ENCODE results near the gene KDM4C.

DNA sequence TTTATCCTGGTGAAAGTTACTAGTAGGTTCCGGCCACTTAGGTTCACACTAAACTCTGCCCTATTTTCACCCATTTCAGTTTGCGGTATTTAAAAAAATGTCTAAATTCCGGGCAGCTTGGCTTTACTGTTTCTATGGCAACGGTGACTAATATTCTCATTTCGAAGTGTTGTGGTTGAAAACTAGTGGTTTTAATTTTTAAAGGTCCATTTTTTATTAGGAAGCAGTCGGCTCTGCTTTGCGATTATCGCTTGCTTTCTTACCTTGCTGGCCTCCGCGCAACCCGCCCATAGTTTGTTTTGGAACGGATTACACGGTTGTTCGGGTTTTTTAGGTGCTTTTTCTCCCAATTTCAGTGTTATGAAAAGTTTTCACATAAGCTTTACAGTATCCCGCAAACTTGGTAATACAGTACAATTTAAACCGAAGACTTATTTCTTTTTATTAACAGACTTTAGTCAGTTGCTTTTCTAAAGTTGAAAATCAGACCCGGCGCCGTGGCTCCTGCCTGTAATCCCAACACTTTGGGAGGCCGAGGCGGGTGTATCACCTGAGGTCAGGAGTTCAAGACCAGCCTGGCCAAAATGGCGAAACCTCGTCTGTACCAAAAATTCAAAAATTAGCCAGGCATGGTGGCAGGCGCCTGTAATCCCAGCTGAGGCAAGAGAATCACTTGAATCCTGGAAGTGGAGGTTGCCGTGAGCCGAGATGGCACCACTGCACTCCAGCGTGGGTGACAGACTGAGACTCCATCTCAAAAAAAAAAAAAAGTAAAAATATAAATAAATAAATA is 1.6 kb downstream of the KDM4C start:
- TF ChIP-seq POLR2AphosphoS5 (IDR thresholded peaks at IDR 0.05), result no peak
- TF ChIP-seq, protein P1, sequence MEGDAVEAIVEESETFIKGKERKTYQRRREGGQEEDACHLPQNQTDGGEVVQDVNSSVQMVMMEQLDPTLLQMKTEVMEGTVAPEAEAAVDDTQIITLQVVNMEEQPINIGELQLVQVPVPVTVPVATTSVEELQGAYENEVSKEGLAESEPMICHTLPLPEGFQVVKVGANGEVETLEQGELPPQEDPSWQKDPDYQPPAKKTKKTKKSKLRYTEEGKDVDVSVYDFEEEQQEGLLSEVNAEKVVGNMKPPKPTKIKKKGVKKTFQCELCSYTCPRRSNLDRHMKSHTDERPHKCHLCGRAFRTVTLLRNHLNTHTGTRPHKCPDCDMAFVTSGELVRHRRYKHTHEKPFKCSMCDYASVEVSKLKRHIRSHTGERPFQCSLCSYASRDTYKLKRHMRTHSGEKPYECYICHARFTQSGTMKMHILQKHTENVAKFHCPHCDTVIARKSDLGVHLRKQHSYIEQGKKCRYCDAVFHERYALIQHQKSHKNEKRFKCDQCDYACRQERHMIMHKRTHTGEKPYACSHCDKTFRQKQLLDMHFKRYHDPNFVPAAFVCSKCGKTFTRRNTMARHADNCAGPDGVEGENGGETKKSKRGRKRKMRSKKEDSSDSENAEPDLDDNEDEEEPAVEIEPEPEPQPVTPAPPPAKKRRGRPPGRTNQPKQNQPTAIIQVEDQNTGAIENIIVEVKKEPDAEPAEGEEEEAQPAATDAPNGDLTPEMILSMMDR (IDR thresholded peaks at IDR 0.05), result no peak
- no peak for TF ChIP-seq POLR2A (IDR thresholded peaks at IDR 0.05)
